ENCODE measurements around the gene VPS13A. TPM values are rescaled to one million over a fixed set of nuclear protein-coding genes. Genes with fewer than 3 reads are reported as not detected.

VPS13A gene
- polyA plus RNA-seq, 1 experiment: 41.8 TPM

- TF ChIP-seq CTCF (IDR thresholded peaks at IDR 0.05; ENCODE audit: low read depth, low read length): no peak
- Histone ChIP-seq H3K27ac (ENCODE audit: low read depth, low read length) (no peak overlapping the region), H3K9me3 (ENCODE audit: control insufficient read depth, insufficient read depth, low read length) (no peaks in the 10 kb centered on the region), H3K4me3 (ENCODE audit: low read depth, low read length) (no peak overlapping the region), H3K27me3 (ENCODE audit: control insufficient read depth, insufficient read depth, low read length) (no peaks in the 10 kb centered on the region)
- DNase-seq (ENCODE audit: low read depth, low spot score): peak; percentile 7
- CTCF ChIA-PET: no interaction called here
- POLR2A ChIA-PET: no interaction called here
Observed at GRCh38 chr9:77221431-77221830, 44.1 kb downstream of the VPS13A start.

- POLR2A ChIA-PET: no interaction called here
- CTCF ChIA-PET: interaction anchor here (1.4 to 1.7 kb wide), 2 partner anchors 209 to 233 kb away, joined by 3 read pairs; no protein-coding TSS in a partner anchor
Observed at GRCh38 chr9:77224746-77225312, 47.5 kb downstream of the VPS13A start.

GRCh38 chr9:77236693-77237092 lies 59.4 kb downstream of the VPS13A start:
- H3K27ac ChIP-seq (ENCODE audit: low read depth, low read length): no peak overlapping the region
- DNase-seq (ENCODE audit: low read depth, low spot score): no peak
- ChIA-PET POLR2A (no interaction called here), CTCF (no interaction called here)
- H3K9me3 ChIP-seq (ENCODE audit: control insufficient read depth, insufficient read depth, low read length): no peaks in the 10 kb centered on the region
- H3K27me3 ChIP-seq (ENCODE audit: control insufficient read depth, insufficient read depth, low read length): no peaks in the 10 kb centered on the region
- H3K4me3 ChIP-seq (ENCODE audit: low read depth, low read length): no peak overlapping the region
- TF ChIP-seq CTCF (IDR thresholded peaks at IDR 0.05; ENCODE audit: low read depth, low read length): no peak

More at GRCh38 chr9:77224746-77225312, 47.5 kb downstream of the VPS13A start:
- Histone ChIP-seq H3K27ac (ENCODE audit: low read depth, low read length) (no peak overlapping the region), H3K9me3 (ENCODE audit: control insufficient read depth, insufficient read depth, low read length) (no peaks in the 10 kb centered on the region), H3K4me3 (ENCODE audit: low read depth, low read length) (no peak overlapping the region), H3K27me3 (ENCODE audit: control insufficient read depth, insufficient read depth, low read length) (no peaks in the 10 kb centered on the region)
- DNase-seq (ENCODE audit: low read depth, low spot score): peak; percentile 18
- TF ChIP-seq CTCF (IDR thresholded peaks at IDR 0.05; ENCODE audit: low read depth, low read length): no peak

- TF ChIP-seq CTCF (IDR thresholded peaks at IDR 0.05; ENCODE audit: low read depth, low read length): no peak
- no peaks in the 10 kb centered on the region for H3K9me3 ChIP-seq (ENCODE audit: control insufficient read depth, insufficient read depth, low read length)
- no peak overlapping the region for H3K4me3 ChIP-seq (ENCODE audit: low read depth, low read length)
- DNase-seq (ENCODE audit: low read depth, low spot score): no peak
- H3K27ac ChIP-seq (ENCODE audit: low read depth, low read length): no peak overlapping the region
- no peaks in the 10 kb centered on the region for H3K27me3 ChIP-seq (ENCODE audit: control insufficient read depth, insufficient read depth, low read length)
- CTCF ChIA-PET: no interaction called here
- POLR2A ChIA-PET: no interaction called here
Observed at GRCh38 chr9:77237896-77238295, 60.6 kb downstream of the VPS13A start.

- CTCF ChIA-PET: interaction anchor here (0.6 kb wide), 1 partner anchor 590 kb away, joined by 9 read pairs; no protein-coding TSS in a partner anchor
Observed at GRCh38 chr9:77251050-77251449, 73.7 kb downstream of the VPS13A start.

More at GRCh38 chr9:77251050-77251449, 73.7 kb downstream of the VPS13A start:
- DNase-seq (ENCODE audit: low read depth, low spot score): no peak
- POLR2A ChIA-PET: no interaction called here
- Histone ChIP-seq H3K27me3 (ENCODE audit: control insufficient read depth, insufficient read depth, low read length) (no peaks in the 10 kb centered on the region), H3K27ac (ENCODE audit: low read depth, low read length) (no peak overlapping the region), H3K9me3 (ENCODE audit: control insufficient read depth, insufficient read depth, low read length) (no peaks in the 10 kb centered on the region), H3K4me3 (ENCODE audit: low read depth, low read length) (no peak overlapping the region)
- TF ChIP-seq CTCF (IDR thresholded peaks at IDR 0.05; ENCODE audit: low read depth, low read length): no peak
